K562 (cell line): ENCODE measurements around the gene HAPLN2. TPM values are rescaled to one million over a fixed set of nuclear protein-coding genes. Genes with fewer than 3 reads are reported as not detected.

Source experiments
- CREB1 ChIP-seq, 2 experiments: sonication (generic) in 1 of 2; formaldehyde crosslinking in 1 of 2; IDR thresholded peaks; 2 replicates each; pipeline versions ENCODE4 v1.6.1 to v1.8.0; 2012 to 2022; ENCODE audit warnings: inconsistent platforms in 1 of 2, mild to moderate bottlenecking in 1 of 2, missing genetic modification reagents in 1 of 2, moderate library complexity in 1 of 2
- EP300 ChIP-seq: IDR thresholded peaks from 2 replicates; pipeline ENCODE4 v1.6.1; 2012; ENCODE audit warnings: low read length, improper control_type of control experiment
- FOXP4 ChIP-seq: sonication (generic); formaldehyde crosslinking; IDR thresholded peaks from 2 replicates; pipeline ENCODE4 v1.8.0; 2022; ENCODE audit warnings: mild to moderate bottlenecking, missing genetic modification reagents, borderline replicate concordance
- HCFC1 ChIP-seq: IDR thresholded peaks from 2 replicates; pipeline ENCODE4 v1.6.1; 2012; ENCODE audit warnings: low read depth, low read length, improper control_type of control experiment
- NEUROD1 ChIP-seq: fragments of 150-350 bp; IDR thresholded peaks from 2 replicates; pipeline ENCODE4 v1.6.1; 2014; ENCODE audit warnings: borderline replicate concordance, low read length, low read depth; ENCODE audit not compliant: partially characterized antibody
- PBX2 ChIP-seq, 2 experiments: IDR thresholded peaks in 1 of 2; conservative IDR thresholded peaks in 1 of 2; 2 replicates each; pipeline ENCODE4 v1.6.1; 2016; ENCODE audit warnings: low read depth in 2 of 2, mild to moderate bottlenecking in 1 of 2, missing compliant biosample characterization in 1 of 2, missing genetic modification characterization in 1 of 2, moderate library complexity in 1 of 2
- PHF20 ChIP-seq: fragments of 450-650 bp; IDR thresholded peaks from 2 replicates; pipeline ENCODE4 v1.6.1; 2018; ENCODE audit not compliant: partially characterized antibody
- PML ChIP-seq: IDR thresholded peaks from 2 replicates; pipeline ENCODE4 v1.6.1; 2012; ENCODE audit warnings: low read length, inconsistent platforms
- POLR3G ChIP-seq: IDR thresholded peaks from 2 replicates; pipeline ENCODE4 v1.6.1; 2011; ENCODE audit not compliant: insufficient read length, insufficient replicate concordance; ENCODE audit errors: extremely low read depth
- PYGO2 ChIP-seq: fragments of 450-650 bp; IDR thresholded peaks from 2 replicates; pipeline ENCODE4 v1.6.1; 2016; ENCODE audit warnings: mild to moderate bottlenecking, missing genetic modification characterization, moderate library complexity, missing compliant biosample characterization
- RBFOX2 ChIP-seq: fragments of 200-400 bp; formaldehyde crosslinking; IDR thresholded peaks from 2 replicates; pipeline ENCODE4 v1.6.1; 2017; ENCODE audit warnings: low read depth, mild to moderate bottlenecking, low read length, moderate library complexity
- ZBTB7A ChIP-seq: IDR thresholded peaks from 2 replicates; pipeline ENCODE4 v1.6.1; 2011; ENCODE audit warnings: low read depth, mild to moderate bottlenecking, low read length, moderate library complexity, borderline replicate concordance; ENCODE audit not compliant: control insufficient read depth
- ZFP1 ChIP-seq: fragments of 450-650 bp; formaldehyde crosslinking; IDR thresholded peaks from 2 replicates; pipeline ENCODE4 v1.4.0; 2020; ENCODE audit warnings: mild to moderate bottlenecking, mixed read lengths
- ZNF316 ChIP-seq: fragments of 450-650 bp; IDR thresholded peaks from 2 replicates; pipeline ENCODE4 v1.6.1; 2016
- ZNF407 ChIP-seq: fragments of 450-650 bp; IDR thresholded peaks from 2 replicates; pipeline ENCODE4 v1.6.1; 2016; ENCODE audit warnings: low read depth
- polyA plus RNA-seq, 8 experiments: library from polyadenylated mRNA; depleted of rRNA in 4 of 8; stranded (reverse) in 5 of 8; unstranded in 3 of 8; fragments of >200 nt; fragmentation: Nextera tagmentation in 2 of 8; fragmentation: Illumina TruSeq in 1 of 8; extraction: Ambion mirVana in 2 of 8; extraction: Trizol in 1 of 8; gene quantifications; 2 replicates each; pipeline versions ENCODE4 v1.2.1 to v1.2.3, GENCODE V29; 2011 to 2014; ENCODE audit warnings: inconsistent platforms in 1 of 8, missing spikeins in 1 of 8
- total RNA-seq, 7 experiments: library from RNA; depleted of rRNA in 6 of 7; stranded (reverse); fragments of >200 nt in 6 of 7; fragmentation: Illumina TruSeq in 2 of 7; extraction: Trizol in 2 of 7; gene quantifications; 2 replicates each; pipeline versions ENCODE4 v1.2.1 to v1.2.3, GENCODE V29; 2011 to 2021; ENCODE audit warnings: low replicate concordance in 1 of 7

HAPLN2 gene
- total and polyA plus RNA-seq, 9 of the 15 experiments (the other 6 are each of a cell fraction or from before 2014, with no cell fraction given), result 0.14 to 5.2 (median 3.8) TPM; not detected in 4

DNA sequence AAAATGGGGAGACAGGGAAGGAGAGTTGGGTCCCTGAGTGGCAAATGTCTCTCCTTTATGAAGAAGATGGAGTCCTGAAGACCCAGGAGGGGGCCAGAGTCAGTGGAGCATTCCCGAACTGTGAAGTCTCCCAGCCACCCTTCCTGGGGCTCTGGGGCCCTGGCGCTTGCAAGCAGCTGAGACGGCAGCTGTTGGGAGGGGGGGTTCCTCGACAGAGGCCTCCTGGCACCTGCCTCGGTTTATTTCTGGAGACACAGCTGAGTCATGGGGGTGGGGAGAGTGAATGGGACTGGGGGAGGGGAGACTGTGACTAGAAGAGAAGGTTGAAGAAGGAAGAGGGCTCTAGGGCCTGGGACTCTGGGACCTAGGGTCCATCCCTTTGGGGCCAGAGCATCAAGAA, 44.0 kb downstream of the HAPLN2 start (continued):
- TF ChIP-seq PBX2 (CRISPR knock-in tag; IDR thresholded peaks at IDR 0.05; ENCODE audit: low read depth) (no peak), PBX2 (tag; conservative IDR thresholded peaks at IDR 0.05; ENCODE audit: low read depth) (no peak), ZFP1 (CRISPR knock-in tag) (no peak), EP300 (peak; percentile 33; the same call in 1 of the 2 replicates), HCFC1 (no peak), ZNF407 (no peak), POLR3G (no peak), NEUROD1 (no peak), ZNF316 (peak; percentile 60), PHF20 (no peak), PML (no peak), PYGO2 (tag) (no peak), ZBTB7A (0 out of 2 replicates have a peak, but pooled peaks have one; percentile 22), RBFOX2 (no peak), CREB1 (IDR thresholded peaks at IDR 0.05) (no peak), CREB1 (CRISPR knock-in tag; IDR thresholded peaks at IDR 0.05) (no peak), FOXP4 (CRISPR knock-in tag) (no peak)
